Measurements from ENCODE around the gene ATP2C2.
"Not testable (repeated sequence)": the region's sequence is repeated elsewhere in the genome, so short reads cannot be mapped to it uniquely, and the experiment has no call there.

Gene ATP2C2

GRCh38 chr16:84448444-84448843, 80.1 kb downstream of the ATP2C2 start:
- Histone ChIP-seq H3K4me3 (ENCODE audit: low read depth, low read length, poor library complexity, severe bottlenecking) (no peak overlapping the region), H3K27ac (ENCODE audit: low read depth, low read length, poor library complexity, severe bottlenecking) (no peak overlapping the region), H3K4me1 (ENCODE audit: insufficient read depth, low read length, severe bottlenecking) (no peaks in the 10 kb centered on the region), H3K27me3 (ENCODE audit: insufficient read depth, low read length) (no peaks in the 10 kb centered on the region; the same call in 1 of the 2 replicates), H2AFZ (ENCODE audit: low read length) (no peak overlapping the region), H3K36me3 (ENCODE audit: insufficient read depth, low read length) (no peaks in the 10 kb centered on the region), H3K9me3 (ENCODE audit: low read length) (no peaks in the 10 kb centered on the region), H3K9ac (ENCODE audit: low read length) (no peak overlapping the region), H3K79me2 (ENCODE audit: insufficient read depth, low read length) (no peaks in the 10 kb centered on the region), H3F3A (ENCODE audit: insufficient read depth, low read length) (no peaks in the 10 kb centered on the region), H4K20me1 (ENCODE audit: insufficient read depth, low read length) (no peaks in the 10 kb centered on the region), H3K9me2 (ENCODE audit: low read depth, low read length) (no peaks in the 10 kb centered on the region), H3K4me2 (ENCODE audit: low read length) (no peak overlapping the region)
- TF ChIP-seq CTCF (IDR thresholded peaks at IDR 0.05; ENCODE audit: low read length) (no peak), EZH2 (IDR thresholded peaks at IDR 0.05; ENCODE audit: borderline replicate concordance, low read length) (no peak)

DNA sequence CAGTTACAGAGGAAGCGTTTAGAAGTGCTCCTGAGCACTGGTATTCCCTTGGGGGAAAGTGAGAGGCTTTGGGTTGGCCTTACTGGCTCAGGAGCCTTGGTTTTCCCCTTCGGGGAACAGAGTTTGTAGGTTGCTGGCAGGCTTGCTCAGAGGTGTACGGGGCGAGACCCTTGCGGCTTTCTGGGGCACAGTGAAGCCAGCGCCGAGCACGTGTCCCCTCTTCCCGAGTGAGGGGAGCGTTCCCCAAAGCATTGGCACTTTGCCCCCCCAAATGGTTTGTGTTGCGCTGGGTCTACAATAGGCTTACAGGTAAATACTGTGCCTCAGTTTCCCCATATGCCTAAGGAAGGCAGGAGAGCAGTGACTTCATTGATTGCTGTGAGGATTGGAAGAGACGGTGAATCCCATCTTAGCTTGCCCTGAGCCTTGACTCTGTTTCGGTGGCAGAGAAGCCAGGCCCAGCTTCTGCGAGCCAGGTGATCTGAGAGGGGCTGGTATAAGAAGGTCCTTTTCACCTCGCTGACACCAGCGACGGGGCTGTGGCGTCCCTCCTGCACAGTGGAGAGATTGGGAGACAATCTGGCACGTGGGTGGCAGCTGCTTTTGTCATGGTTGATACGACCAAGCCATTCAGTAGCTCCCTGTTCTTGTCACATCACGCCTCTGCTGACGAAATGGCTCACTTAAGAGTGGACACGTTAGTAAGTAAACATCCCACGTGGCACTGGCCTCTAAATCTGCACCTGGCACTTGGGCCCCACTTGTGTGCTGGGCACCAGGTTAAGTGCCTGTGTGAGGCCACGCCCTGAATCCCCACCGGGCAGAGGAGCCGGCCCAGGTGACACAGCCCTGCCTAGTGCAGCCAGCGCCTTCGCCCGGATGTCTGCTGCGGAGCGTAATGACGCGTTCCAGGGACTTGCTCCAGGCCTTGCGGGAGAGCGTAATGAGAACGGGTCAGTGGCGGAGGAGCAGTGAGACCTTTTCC, 81.1 kb downstream of the ATP2C2 start:
- Histone ChIP-seq H2AFZ (ENCODE audit: low read length) (no peak overlapping the region), H3K27ac (ENCODE audit: low read depth, low read length, poor library complexity, severe bottlenecking) (no peak overlapping the region), H3K9ac (ENCODE audit: low read length) (no peak overlapping the region), H3K27me3 (ENCODE audit: insufficient read depth, low read length) (no peaks in the 10 kb centered on the region; the same call in 1 of the 2 replicates), H3K79me2 (ENCODE audit: insufficient read depth, low read length) (no peaks in the 10 kb centered on the region), H3K4me3 (ENCODE audit: low read depth, low read length, poor library complexity, severe bottlenecking) (no peak overlapping the region), H3K36me3 (ENCODE audit: insufficient read depth, low read length) (no peaks in the 10 kb centered on the region), H3K4me2 (ENCODE audit: low read length) (no peak overlapping the region), H4K20me1 (ENCODE audit: insufficient read depth, low read length) (no peaks in the 10 kb centered on the region), H3F3A (ENCODE audit: insufficient read depth, low read length) (no peaks in the 10 kb centered on the region), H3K4me1 (ENCODE audit: insufficient read depth, low read length, severe bottlenecking) (no peaks in the 10 kb centered on the region), H3K9me3 (ENCODE audit: low read length) (no peaks in the 10 kb centered on the region), H3K9me2 (ENCODE audit: low read depth, low read length) (no peaks in the 10 kb centered on the region)
- TF ChIP-seq CTCF (IDR thresholded peaks at IDR 0.05; ENCODE audit: low read length) = no peak
- no peak for TF ChIP-seq EZH2 (IDR thresholded peaks at IDR 0.05; ENCODE audit: borderline replicate concordance, low read length)

- no peaks in the 10 kb centered on the region for H4K20me1 ChIP-seq (ENCODE audit: insufficient read depth, low read length)
- H3K4me3 ChIP-seq (ENCODE audit: low read depth, low read length, poor library complexity, severe bottlenecking) = no peak overlapping the region
- no peak overlapping the region for H3K9ac ChIP-seq (ENCODE audit: low read length)
- TF ChIP-seq CTCF (IDR thresholded peaks at IDR 0.05; ENCODE audit: low read length) (no peak), EZH2 (IDR thresholded peaks at IDR 0.05; ENCODE audit: borderline replicate concordance, low read length) (no peak)
- no peaks in the 10 kb centered on the region for H3K36me3 ChIP-seq (ENCODE audit: insufficient read depth, low read length)
- no peaks in the 10 kb centered on the region for H3K79me2 ChIP-seq (ENCODE audit: insufficient read depth, low read length)
- no peaks in the 10 kb centered on the region; the same call in 1 of the 2 replicates for H3K27me3 ChIP-seq (ENCODE audit: insufficient read depth, low read length)
- H3K27ac ChIP-seq (ENCODE audit: low read depth, low read length, poor library complexity, severe bottlenecking) = no peak overlapping the region
- H3K9me2 ChIP-seq (ENCODE audit: low read depth, low read length) = no peaks in the 10 kb centered on the region
- H2AFZ ChIP-seq (ENCODE audit: low read length) = no peak overlapping the region
- no peaks in the 10 kb centered on the region for H3K4me1 ChIP-seq (ENCODE audit: insufficient read depth, low read length, severe bottlenecking)
- H3K9me3 ChIP-seq (ENCODE audit: low read length) = no peaks in the 10 kb centered on the region
- no peaks in the 10 kb centered on the region for H3F3A ChIP-seq (ENCODE audit: insufficient read depth, low read length)
- H3K4me2 ChIP-seq (ENCODE audit: low read length) = no peak overlapping the region
Measured at GRCh38 chr16:84450176-84450865, 82.0 kb downstream of the ATP2C2 start.

DNA sequence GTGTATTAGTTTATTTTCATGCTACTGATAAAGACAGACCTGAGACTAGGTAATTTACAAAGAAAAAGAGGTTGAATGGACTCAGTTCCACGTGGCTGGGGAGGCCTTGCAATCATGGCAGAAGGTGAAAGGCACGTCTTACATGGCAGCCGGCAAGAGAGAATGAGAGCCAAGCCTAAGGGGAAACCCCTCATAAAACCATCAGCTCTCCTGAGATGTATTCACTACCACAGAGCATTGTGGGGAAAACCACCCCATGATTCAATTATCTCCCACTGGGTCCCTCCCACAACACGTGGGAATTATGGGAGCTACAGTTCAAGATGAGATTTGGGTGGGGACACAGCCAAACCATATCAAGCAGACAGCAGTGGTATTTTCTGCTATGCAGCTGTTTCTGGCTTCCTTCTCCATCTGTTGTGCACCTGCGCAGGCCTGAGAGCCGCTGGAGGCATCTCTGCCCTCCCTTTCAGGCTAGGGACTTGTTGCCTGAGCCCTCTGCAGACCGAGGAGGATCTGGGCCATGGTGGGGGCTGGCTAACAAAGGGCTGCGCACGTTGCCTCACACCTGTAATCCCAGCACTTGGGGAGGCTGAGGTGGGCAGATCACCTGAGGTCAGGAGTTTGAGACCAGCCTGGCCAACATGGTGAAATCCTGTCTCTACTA, 82.8 kb downstream of the ATP2C2 start:
- not testable (repeated sequence) for H3K36me3 ChIP-seq (ENCODE audit: insufficient read depth, low read length); H2AFZ ChIP-seq (ENCODE audit: low read length); H3K9me2 ChIP-seq (ENCODE audit: low read depth, low read length); H3K27ac ChIP-seq (ENCODE audit: low read depth, low read length, poor library complexity, severe bottlenecking); H3K27me3 ChIP-seq (ENCODE audit: insufficient read depth, low read length); H3K9ac ChIP-seq (ENCODE audit: low read length); H3K79me2 ChIP-seq (ENCODE audit: insufficient read depth, low read length); H4K20me1 ChIP-seq (ENCODE audit: insufficient read depth, low read length); H3K4me1 ChIP-seq (ENCODE audit: insufficient read depth, low read length, severe bottlenecking); H3F3A ChIP-seq (ENCODE audit: insufficient read depth, low read length); H3K4me2 ChIP-seq (ENCODE audit: low read length); H3K4me3 ChIP-seq (ENCODE audit: low read depth, low read length, poor library complexity, severe bottlenecking); H3K9me3 ChIP-seq (ENCODE audit: low read length)

Data from OCI-LY1 (cell line).